Measurements from ENCODE around the gene RASA3. TPM values are rescaled to one million over a fixed set of nuclear protein-coding genes. Genes with fewer than 3 reads are reported as not detected.

Gene RASA3
- total RNA-seq, 5 donors from 2014 or later (not counting 1 experiment from before 2014, with no cell fraction given), result 223 to 267 (median 238) TPM

GRCh38 chr13:113948034-113948742, 184.2 kb downstream of the RASA3 start:
- Mint-ChIP-seq H3K36me3 (no peaks in the 10 kb centered on the region), H3K27me3 (no peaks in the 10 kb centered on the region), H3K27ac (peak overlapping the region; percentile 27 to 34), H3K4me3 (no peak overlapping the region), H3K9me3 (no peaks in the 10 kb centered on the region), H3K4me1 (peaks cover 5 to 22% (median 10%) of the 10 kb centered on the region in 3 donors)
- H3K9me3 ChIP-seq, result no peaks in the 10 kb centered on the region
- peaks cover 2 to 7% of the 10 kb centered on the region in 2 donors for H3K36me3 ChIP-seq (ENCODE audit: control insufficient read depth in 2 of 2, extremely low read depth in 1 of 2, insufficient read depth in 1 of 2, low read length in 1 of 2)
- ChIA-PET CTCF (no interaction called here), POLR2A (no interaction called here)
- H3K4me1 ChIP-seq (ENCODE audit: control insufficient read depth in 1 of 2, extremely low read depth in 1 of 2, insufficient read depth in 2 of 2, low read length in 2 of 2), result peaks cover 0 to 18% of the 10 kb centered on the region in 2 experiments
- H3K27me3 ChIP-seq (replicated peaks in 1 of 2; ENCODE audit: control insufficient read depth in 2 of 2, extremely low read depth in 1 of 2, insufficient read depth in 2 of 2, low read length in 1 of 2), result no peaks in the 10 kb centered on the region
- ATAC-seq (replicated peaks in 1 of 4), result no peak
- DNase-seq, result no peak
- no peak overlapping the region for H3K27ac ChIP-seq (ENCODE audit: low read length)
- WGBS (ENCODE audit: insufficient coverage), result 72% methylated on average over 8 of the region's 14 CpGs
- H3K4me3 ChIP-seq (ENCODE audit: control insufficient read depth in 1 of 2, extremely low read depth in 1 of 2, low read length in 1 of 2), result no peak overlapping the region

- POLR2A ChIA-PET, result no interaction called here
Measured at GRCh38 chr13:113947311-113948033, 185.0 kb downstream of the RASA3 start.

DNA sequence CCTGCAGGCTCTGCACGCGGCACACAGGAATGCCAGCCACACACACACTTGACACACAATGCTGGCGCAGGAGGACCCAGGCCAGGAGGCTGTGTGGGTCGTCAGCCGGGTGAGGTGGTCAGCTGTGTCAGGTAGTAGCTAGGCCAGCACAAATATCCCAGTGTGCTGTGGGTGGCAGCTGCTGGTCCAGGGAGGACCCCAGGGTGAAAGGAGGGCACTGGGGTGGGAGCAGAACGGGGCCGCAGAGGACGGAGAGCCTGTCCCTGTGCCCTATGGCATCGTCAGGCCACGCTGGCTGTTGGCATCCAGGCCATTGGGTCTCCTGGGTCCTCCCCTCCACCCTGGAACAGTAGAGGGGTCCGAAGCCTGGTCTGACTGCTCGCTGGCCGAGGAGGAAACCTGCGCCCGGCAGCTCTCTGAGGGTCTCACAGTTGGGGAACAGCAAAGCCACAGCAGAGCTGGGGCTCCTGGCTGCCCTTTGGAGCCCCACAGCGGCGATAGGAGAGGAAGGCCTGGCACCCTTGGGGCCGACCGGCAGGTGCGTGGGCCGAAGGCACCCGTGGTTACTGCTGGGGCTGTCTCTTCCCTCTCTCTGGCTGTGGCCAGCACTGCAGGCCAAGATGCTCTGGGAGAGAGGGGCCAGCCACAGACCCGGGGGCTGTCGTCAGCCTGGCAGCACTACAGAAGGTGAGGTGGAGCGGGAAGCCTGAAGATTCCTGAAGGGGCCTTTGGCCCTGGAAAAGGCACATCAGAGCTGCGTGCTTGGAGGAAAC, 185.8 kb downstream of the RASA3 start:
- Mint-ChIP-seq H3K4me3 (no peak overlapping the region), H3K27me3 (no peaks in the 10 kb centered on the region), H3K4me1 (peaks cover 4 to 18% (median 10%) of the 10 kb centered on the region in 3 donors), H3K27ac (no peak overlapping the region), H3K36me3 (no peaks in the 10 kb centered on the region), H3K9me3 (no peaks in the 10 kb centered on the region)
- WGBS (ENCODE audit: insufficient coverage), result 85% methylated on average over 25 of the region's 26 CpGs
- Histone ChIP-seq H3K27ac (ENCODE audit: low read length) (no peak overlapping the region), H3K36me3 (ENCODE audit: control insufficient read depth in 2 of 2, extremely low read depth in 1 of 2, insufficient read depth in 1 of 2, low read length in 1 of 2) (peaks cover 1 to 3% of the 10 kb centered on the region in 2 donors), H3K4me1 (ENCODE audit: control insufficient read depth in 1 of 2, extremely low read depth in 1 of 2, insufficient read depth in 2 of 2, low read length in 2 of 2) (peaks cover 0 to 14% of the 10 kb centered on the region in 2 experiments), H3K4me3 (ENCODE audit: control insufficient read depth in 1 of 2, extremely low read depth in 1 of 2, low read length in 1 of 2) (no peak overlapping the region), H3K9me3 (no peaks in the 10 kb centered on the region), H3K27me3 (replicated peaks in 1 of 2; ENCODE audit: control insufficient read depth in 2 of 2, extremely low read depth in 1 of 2, insufficient read depth in 2 of 2, low read length in 1 of 2) (peaks cover 0 to 2% of the 10 kb centered on the region in 2 experiments)
- ATAC-seq (replicated peaks in 1 of 4), result no peak
- ChIA-PET CTCF (no interaction called here), POLR2A (no interaction called here)
- DNase-seq, result no peak

More at GRCh38 chr13:113947311-113948033, 185.0 kb downstream of the RASA3 start:
- H3K36me3 Mint-ChIP-seq, result no peaks in the 10 kb centered on the region
- H3K27ac ChIP-seq (ENCODE audit: low read length), result no peak overlapping the region
- H3K4me1 Mint-ChIP-seq, result peaks cover 4 to 22% (median 10%) of the 10 kb centered on the region in 3 donors
- H3K4me1 ChIP-seq (ENCODE audit: control insufficient read depth in 1 of 2, extremely low read depth in 1 of 2, insufficient read depth in 2 of 2, low read length in 2 of 2), result peaks cover 0 to 18% of the 10 kb centered on the region in 2 experiments
- DNase-seq (no peak), ATAC-seq (replicated peaks in 1 of 4) (no peak)
- no peak overlapping the region for H3K4me3 ChIP-seq (ENCODE audit: control insufficient read depth in 1 of 2, extremely low read depth in 1 of 2, low read length in 1 of 2)
- peaks cover 2 to 4% of the 10 kb centered on the region in 2 donors for H3K36me3 ChIP-seq (ENCODE audit: control insufficient read depth in 2 of 2, extremely low read depth in 1 of 2, insufficient read depth in 1 of 2, low read length in 1 of 2)
- no peak overlapping the region for H3K4me3 Mint-ChIP-seq
- CTCF ChIA-PET, result no interaction called here
- H3K27ac Mint-ChIP-seq, result peak overlapping the region in 1 of 2 donors; percentile 27
- WGBS (ENCODE audit: insufficient coverage), result 85% methylated on average over 17 of the region's 17 CpGs
- peaks cover 0 to 1% of the 10 kb centered on the region in 2 experiments for H3K27me3 ChIP-seq (replicated peaks in 1 of 2; ENCODE audit: control insufficient read depth in 2 of 2, extremely low read depth in 1 of 2, insufficient read depth in 2 of 2, low read length in 1 of 2)
- no peaks in the 10 kb centered on the region for H3K9me3 Mint-ChIP-seq
- no peaks in the 10 kb centered on the region for H3K9me3 ChIP-seq
- no peaks in the 10 kb centered on the region for H3K27me3 Mint-ChIP-seq

DNA sequence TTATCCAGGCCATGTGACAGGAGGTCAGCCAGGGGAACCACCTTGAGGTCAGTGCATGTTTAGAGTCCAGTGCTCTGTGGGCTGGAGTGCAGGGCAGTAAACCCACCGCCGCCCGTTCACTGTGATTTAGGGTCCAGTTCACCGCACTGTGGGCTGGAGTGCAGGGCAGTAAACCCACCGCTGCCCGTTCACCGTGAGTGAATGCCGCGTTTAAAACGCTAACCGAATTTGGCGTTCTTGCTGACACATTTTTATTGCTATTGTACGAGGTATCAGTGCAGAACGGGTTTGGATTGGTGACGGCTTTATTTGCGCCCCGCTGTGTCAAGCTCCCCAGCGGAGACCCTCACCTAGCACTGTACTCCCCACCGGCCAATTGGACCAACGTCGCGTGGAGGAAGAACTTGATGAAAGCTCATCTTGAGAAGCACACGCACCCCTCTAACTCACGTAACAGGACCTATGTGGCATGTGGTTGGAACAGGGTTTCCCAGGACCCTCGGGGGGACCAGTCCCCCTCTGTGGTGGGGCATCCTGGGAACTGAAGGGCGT, 186.5 kb downstream of the RASA3 start:
- H3K36me3 ChIP-seq (ENCODE audit: control insufficient read depth in 2 of 2, extremely low read depth in 1 of 2, insufficient read depth in 1 of 2, low read length in 1 of 2), result peaks cover 0 to 4% of the 10 kb centered on the region in 2 donors
- H3K4me3 ChIP-seq (ENCODE audit: control insufficient read depth in 1 of 2, extremely low read depth in 1 of 2, low read length in 1 of 2), result no peak overlapping the region
- ChIA-PET CTCF (no interaction called here), POLR2A (no interaction called here)
- no peaks in the 10 kb centered on the region for H3K9me3 Mint-ChIP-seq
- H3K9me3 ChIP-seq, result no peaks in the 10 kb centered on the region
- H3K27ac Mint-ChIP-seq, result peak overlapping the region in 1 of 2 donors; percentile 6
- 91% methylated on average over 18 of the region's 26 CpGs for WGBS (ENCODE audit: insufficient coverage)
- DNase-seq, result no peak
- H3K27ac ChIP-seq (ENCODE audit: low read length), result no peak overlapping the region
- no peaks in the 10 kb centered on the region for H3K36me3 Mint-ChIP-seq
- H3K4me1 ChIP-seq (ENCODE audit: control insufficient read depth in 1 of 2, extremely low read depth in 1 of 2, insufficient read depth in 2 of 2, low read length in 2 of 2), result peaks cover 0 to 7% of the 10 kb centered on the region in 2 experiments
- H3K4me3 Mint-ChIP-seq, result no peak overlapping the region
- peaks cover 0 to 2% of the 10 kb centered on the region in 2 experiments for H3K27me3 ChIP-seq (replicated peaks in 1 of 2; ENCODE audit: control insufficient read depth in 2 of 2, extremely low read depth in 1 of 2, insufficient read depth in 2 of 2, low read length in 1 of 2)
- H3K4me1 Mint-ChIP-seq, result peaks cover 2 to 14% (median 10%) of the 10 kb centered on the region in 3 donors
- no peak for ATAC-seq (replicated peaks in 1 of 4)
- no peaks in the 10 kb centered on the region for H3K27me3 Mint-ChIP-seq

DNA sequence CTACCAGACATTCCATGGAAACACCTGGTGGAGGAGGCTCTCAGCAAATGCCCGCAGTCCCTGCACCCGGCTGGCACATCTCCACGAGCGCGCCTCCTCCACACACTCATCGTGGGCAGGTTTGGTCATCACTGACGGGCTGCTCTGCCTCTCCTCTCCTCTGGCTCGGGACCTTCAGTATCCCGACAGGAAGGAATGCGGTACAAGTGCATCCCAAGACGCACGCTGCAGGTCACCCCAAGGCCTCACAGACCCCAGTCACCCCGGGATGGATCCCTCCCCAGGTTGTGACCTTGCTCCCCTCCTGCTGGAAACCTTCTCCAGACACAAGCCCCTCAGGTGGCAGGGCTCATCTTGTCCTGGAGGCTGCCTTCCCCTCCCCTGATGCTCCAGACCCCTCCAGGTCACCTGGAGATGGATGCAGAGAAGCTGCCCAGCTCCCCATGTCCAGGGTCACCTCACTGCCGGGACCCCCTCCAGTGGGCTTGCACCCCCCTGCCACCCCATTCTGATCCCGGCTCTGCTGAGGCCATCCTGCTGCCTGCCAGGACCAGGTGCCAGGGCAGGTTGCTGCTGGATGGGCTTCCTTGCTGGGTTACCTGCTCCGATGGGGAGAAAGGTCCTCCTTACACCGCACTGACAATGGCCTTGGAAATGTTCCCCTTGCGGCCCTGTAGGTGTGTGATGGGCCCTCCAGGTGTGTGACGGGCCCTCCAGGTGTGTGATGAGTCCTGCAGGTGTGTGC, 188.4 kb downstream of the RASA3 start:
- Mint-ChIP-seq H3K27ac (no peak overlapping the region), H3K9me3 (no peaks in the 10 kb centered on the region), H3K4me1 (peaks cover 2 to 10% (median 9%) of the 10 kb centered on the region in 3 donors), H3K27me3 (no peaks in the 10 kb centered on the region), H3K36me3 (no peaks in the 10 kb centered on the region), H3K4me3 (no peak overlapping the region)
- Histone ChIP-seq H3K27me3 (replicated peaks in 1 of 2; ENCODE audit: control insufficient read depth in 2 of 2, extremely low read depth in 1 of 2, insufficient read depth in 2 of 2, low read length in 1 of 2) (peaks cover 0 to 11% of the 10 kb centered on the region in 2 experiments), H3K4me1 (ENCODE audit: control insufficient read depth in 1 of 2, extremely low read depth in 1 of 2, insufficient read depth in 2 of 2, low read length in 2 of 2) (no peaks in the 10 kb centered on the region), H3K36me3 (ENCODE audit: control insufficient read depth in 2 of 2, extremely low read depth in 1 of 2, insufficient read depth in 1 of 2, low read length in 1 of 2) (peaks cover 0 to 2% of the 10 kb centered on the region in 2 donors), H3K9me3 (no peaks in the 10 kb centered on the region), H3K4me3 (ENCODE audit: control insufficient read depth in 1 of 2, extremely low read depth in 1 of 2, low read length in 1 of 2) (no peak overlapping the region), H3K27ac (ENCODE audit: low read length) (no peak overlapping the region)
- no peak for DNase-seq
- ATAC-seq (replicated peaks in 1 of 4), result peak in 1 of 4 experiments; percentile 9
- 92% methylated on average over 19 of the region's 19 CpGs for WGBS (ENCODE audit: insufficient coverage)
- ChIA-PET CTCF (no interaction called here), POLR2A (no interaction called here)
